HUES48 (cell line): Measurements from ENCODE around the gene GABBR1.

ENCODE experiments used
- H3K27ac ChIP-seq: one replicate; pipeline ENCODE4 v1.7.0; 2013; ENCODE audit warnings: low read depth, low read length, inconsistent platforms
- H3K27me3 ChIP-seq: 2 replicates; pipeline ENCODE4 v1.6.1; 2013; ENCODE audit warnings: mild to moderate bottlenecking, low read length; ENCODE audit not compliant: control insufficient read depth, insufficient read depth
- H3K36me3 ChIP-seq: 2 replicates; pipeline ENCODE4 v1.6.1; 2013; ENCODE audit warnings: low read length; ENCODE audit not compliant: control insufficient read depth, insufficient read depth
- H3K4me1 ChIP-seq: 2 replicates; pipeline ENCODE4 v1.6.1; 2013; ENCODE audit warnings: mild to moderate bottlenecking, low read length; ENCODE audit not compliant: control insufficient read depth, insufficient read depth
- H3K4me3 ChIP-seq: 2 replicates; pipeline ENCODE4 v1.5.1; 2013; ENCODE audit warnings: mild to moderate bottlenecking, low read depth, low read length
- H3K9ac ChIP-seq: 2 replicates; pipeline ENCODE4 v1.6.1; 2013; ENCODE audit warnings: mild to moderate bottlenecking, low read depth, low read length, moderate library complexity
- H3K9me3 ChIP-seq: 2 replicates; pipeline ENCODE4 v1.6.1; 2013; ENCODE audit warnings: low read length; ENCODE audit not compliant: control insufficient read depth, insufficient read depth

Gene GABBR1

DNA sequence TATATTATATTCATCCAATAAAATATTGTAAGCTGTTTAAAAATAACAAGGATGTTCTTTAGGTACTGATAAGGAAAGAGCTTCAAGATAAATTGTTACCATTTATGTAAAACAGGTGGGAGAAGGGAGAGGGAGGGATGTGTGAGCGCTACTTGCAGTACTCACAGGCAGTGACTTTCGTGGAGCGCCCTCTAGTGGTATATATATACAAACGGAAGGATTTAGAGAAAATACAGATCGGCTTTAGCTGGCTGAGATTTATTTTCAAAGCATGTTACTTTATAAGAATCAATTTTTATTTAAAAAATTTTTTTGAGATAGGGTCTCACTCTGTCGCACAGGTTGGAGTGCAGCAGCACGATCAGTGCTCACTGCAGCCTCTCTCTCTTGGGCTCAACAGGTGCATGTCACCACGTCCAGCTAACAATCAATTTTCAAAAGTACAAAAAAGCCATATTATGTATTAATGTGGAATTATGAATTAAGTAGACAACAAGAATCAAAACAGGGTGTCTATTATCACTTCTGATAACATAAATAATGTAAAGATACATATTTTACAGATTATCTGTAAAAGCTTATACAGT is 20.6 kb upstream of the GABBR1 start:
- no peak overlapping the region for H3K4me3 ChIP-seq
- H3K4me1 ChIP-seq = peaks cover 28% of the 10 kb centered on the region
- no peaks in the 10 kb centered on the region for H3K9me3 ChIP-seq
- no peak overlapping the region for H3K9ac ChIP-seq
- no peak overlapping the region for H3K27ac ChIP-seq
- H3K36me3 ChIP-seq = no peaks in the 10 kb centered on the region
- no peaks in the 10 kb centered on the region for H3K27me3 ChIP-seq

DNA sequence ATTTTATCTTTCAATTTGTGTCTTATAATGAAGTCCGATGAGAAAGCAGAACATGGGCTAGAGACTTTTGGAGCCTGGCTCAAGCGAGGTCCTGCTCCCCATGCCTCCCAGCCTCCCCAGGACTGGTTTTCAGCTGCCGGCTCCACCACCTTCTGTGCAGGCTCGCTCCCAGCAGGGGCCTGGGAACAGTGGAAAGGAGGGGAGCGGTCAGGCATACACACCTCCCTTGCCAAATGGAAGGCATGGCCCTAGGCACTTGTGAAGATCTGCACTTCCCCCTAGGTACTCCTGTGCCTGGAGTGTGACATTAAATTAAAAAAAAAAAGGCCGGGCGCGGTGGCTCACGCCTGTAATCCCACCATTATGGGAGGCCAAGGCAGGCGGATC is 19.2 kb upstream of the GABBR1 start:
- H3K36me3 ChIP-seq = no peaks in the 10 kb centered on the region
- H3K27me3 ChIP-seq = no peaks in the 10 kb centered on the region
- H3K4me3 ChIP-seq = no peak overlapping the region
- no peak overlapping the region for H3K9ac ChIP-seq
- no peaks in the 10 kb centered on the region for H3K9me3 ChIP-seq
- H3K27ac ChIP-seq = peak overlapping the region; percentile 15
- peaks cover 33% of the 10 kb centered on the region for H3K4me1 ChIP-seq

DNA sequence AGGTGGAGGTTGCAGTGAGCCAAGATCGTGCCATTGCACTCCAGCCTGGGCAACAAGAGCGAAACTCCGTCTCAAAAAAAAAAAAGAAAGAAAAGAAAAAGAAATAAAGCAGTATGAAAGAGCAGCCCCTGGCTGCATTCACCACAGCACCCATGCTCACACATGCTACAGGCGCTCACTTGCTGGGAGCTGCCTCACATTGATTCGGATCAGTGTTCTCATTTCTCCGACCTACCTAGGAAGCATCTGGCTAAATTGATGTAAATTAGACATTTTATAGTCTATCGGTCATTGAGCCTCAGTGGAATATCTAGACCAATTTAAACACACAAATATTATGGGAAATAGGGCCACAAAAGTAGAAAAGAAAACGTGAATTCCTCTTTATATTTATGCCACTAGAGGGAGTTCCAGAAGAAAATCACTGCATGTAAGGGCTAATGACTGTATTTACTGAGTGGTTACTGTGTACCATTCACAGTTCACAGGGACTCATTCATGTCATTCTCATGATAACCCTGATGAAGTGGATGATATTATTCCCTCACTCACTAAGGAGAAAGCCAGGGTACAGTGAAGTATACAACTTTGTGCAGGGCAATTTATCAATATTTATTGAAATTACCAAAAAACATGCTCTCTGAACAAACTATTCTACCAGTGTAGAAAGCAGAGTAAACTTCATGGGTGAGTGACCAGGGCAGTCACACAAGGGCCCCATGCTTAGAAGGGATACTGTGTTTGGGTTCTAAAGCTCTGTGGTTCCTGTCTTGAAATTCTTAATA is 18.6 kb upstream of the GABBR1 start:
- peaks cover 30% of the 10 kb centered on the region for H3K4me1 ChIP-seq
- no peaks in the 10 kb centered on the region for H3K9me3 ChIP-seq
- H3K4me3 ChIP-seq = no peak overlapping the region
- peak overlapping the region; percentile 15 for H3K27ac ChIP-seq
- H3K27me3 ChIP-seq = no peaks in the 10 kb centered on the region
- no peak overlapping the region for H3K9ac ChIP-seq
- H3K36me3 ChIP-seq = no peaks in the 10 kb centered on the region

DNA sequence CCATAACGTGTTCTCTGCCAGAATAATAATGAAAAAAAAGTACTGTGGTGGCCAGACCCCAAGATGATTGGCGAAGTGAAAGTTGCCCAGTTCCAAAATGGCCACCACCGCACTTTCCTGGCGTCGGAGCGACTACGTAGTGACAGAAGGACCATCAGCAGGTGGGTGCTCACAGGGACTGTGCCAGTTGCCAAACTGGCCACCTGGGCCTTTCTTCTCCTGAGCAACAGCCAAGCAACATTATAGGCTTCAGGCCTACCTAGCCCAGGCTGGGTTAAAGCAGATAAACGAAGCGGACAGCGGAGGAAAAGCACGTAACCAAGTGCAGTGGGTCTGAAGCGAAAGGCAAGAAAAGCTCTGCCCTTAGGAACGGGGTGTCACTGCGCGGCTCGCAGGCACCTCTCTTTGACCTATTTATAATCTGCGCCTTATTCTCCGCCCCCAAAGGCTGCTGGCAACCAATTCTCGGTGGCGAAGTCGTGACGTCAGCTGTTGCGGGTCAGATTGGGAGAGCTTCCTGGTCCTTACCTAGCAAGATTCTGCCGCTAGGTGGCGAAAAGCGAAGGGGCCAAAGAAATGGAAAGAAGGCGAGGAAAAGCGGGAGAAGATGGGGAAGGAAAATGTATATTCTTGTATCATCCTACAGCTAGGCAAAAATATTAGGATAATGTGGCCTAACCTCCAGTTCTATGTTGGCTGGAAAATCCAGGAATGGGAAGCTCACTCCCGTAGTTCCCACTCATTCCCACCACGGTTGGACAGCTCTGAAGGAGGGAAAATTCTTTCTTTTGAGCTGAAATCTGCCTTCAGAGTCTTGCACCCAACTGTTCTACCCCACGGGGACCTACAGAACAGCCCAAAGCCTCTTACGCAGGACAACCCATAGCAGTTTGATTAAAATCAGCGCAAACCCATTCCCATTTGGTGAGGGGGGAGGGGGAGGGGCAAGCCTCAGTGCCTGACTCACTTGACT is 17.0 kb upstream of the GABBR1 start:
- Histone ChIP-seq H3K9ac (no peak overlapping the region; the same call in 1 of the 2 replicates), H3K36me3 (no peaks in the 10 kb centered on the region), H3K4me1 (peaks cover 24% of the 10 kb centered on the region), H3K4me3 (peak overlapping the region; percentile 56), H3K27me3 (no peaks in the 10 kb centered on the region), H3K9me3 (no peaks in the 10 kb centered on the region), H3K27ac (peak overlapping the region; percentile 80)

DNA sequence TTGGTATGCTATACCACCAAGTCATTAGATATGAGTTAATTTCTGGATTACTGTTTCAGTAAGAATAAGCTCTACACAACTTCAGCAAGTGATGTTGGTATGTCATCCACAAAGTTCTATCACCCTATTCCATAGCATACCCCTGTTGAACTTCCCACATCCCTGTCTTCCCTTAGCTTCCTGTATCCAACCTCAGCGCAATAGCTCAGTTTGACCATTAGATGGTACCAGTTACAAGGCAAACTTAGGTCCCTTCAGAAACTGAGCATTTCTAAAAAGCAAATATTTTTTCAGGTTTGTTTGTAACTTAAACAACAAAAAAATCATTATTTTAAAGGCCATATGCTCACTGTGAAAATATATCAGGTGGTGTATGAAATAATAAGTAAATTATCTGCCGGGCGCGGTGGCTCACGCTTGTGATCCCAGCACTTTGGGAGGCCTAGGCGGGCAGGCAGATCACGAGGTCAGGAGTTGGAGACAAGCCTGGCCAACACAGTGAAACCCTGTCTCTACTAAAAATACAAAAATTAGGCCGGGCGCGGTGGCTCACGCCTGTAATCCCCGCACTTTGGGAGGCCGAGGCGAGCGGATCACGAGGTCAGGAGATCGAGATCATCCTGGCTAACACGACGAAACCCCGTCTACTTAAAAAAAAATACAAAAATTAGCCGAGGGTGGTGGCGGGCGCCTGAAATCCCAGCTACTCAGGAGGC is 15.1 kb upstream of the GABBR1 start:
- Histone ChIP-seq H3K9ac (no peak overlapping the region), H3K4me3 (no peak overlapping the region), H3K4me1 (peaks cover 24% of the 10 kb centered on the region), H3K36me3 (no peaks in the 10 kb centered on the region), H3K27ac (no peak overlapping the region), H3K9me3 (no peaks in the 10 kb centered on the region), H3K27me3 (no peaks in the 10 kb centered on the region)

DNA sequence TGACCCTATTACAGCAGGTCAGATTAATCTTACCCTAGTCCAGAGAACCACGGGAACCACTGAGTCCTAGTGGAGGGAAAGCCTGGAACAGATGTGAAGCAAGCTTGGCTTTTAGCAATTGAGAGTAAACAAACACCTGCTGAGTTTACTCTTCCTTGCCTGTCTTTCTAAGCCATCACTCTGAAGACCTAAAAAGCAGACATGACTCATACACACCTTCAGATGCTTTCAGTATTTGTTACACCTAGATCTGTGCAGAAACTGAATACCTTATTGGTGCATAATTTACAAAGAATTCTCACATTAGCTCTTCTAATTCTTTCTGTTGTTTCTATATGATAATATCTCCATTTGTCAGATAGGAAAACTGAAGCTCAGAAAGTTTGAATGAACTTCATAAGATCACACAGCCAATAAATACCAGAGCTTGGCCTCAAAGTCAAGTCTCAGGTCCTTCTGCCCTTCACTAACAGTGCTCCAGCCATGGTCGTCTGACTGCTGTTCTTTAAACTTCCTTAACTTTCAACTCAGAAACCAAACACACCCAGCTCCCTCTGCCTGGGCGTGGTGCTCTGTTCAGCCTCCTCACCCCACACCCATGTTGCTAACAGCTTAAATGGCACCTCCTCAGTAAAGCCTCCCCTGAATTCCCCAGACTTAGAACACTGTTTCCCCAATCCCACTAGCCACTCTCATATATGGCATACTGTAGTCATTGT is 8.6 kb upstream of the GABBR1 start:
- Histone ChIP-seq H3K27me3 (no peaks in the 10 kb centered on the region), H3K9ac (no peak overlapping the region), H3K36me3 (no peaks in the 10 kb centered on the region), H3K4me3 (no peak overlapping the region), H3K4me1 (peaks cover 17% of the 10 kb centered on the region), H3K9me3 (no peaks in the 10 kb centered on the region), H3K27ac (peak overlapping the region; percentile 18)

DNA sequence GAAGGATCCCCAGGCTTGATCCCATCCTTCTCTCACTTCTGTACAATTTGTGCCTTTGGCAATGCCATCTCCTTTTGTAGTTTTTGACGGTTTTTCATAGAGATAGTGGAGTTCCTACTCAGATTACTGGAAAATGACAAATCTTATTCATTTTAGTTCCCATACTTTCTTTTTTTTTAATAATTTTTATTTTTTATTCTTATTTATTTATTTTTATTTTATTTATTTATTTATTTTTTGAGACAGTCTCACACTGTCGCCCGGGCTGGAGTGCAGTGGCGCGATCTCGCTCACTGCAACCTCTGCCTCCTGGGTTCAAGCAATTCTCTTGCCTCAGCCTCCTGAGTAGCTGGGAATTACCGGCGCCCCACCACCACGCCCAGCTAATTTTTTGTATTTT is 4.3 kb upstream of the GABBR1 start:
- no peak overlapping the region for H3K4me3 ChIP-seq
- no peaks in the 10 kb centered on the region for H3K27me3 ChIP-seq
- peaks cover 31% of the 10 kb centered on the region for H3K4me1 ChIP-seq
- H3K36me3 ChIP-seq = no peaks in the 10 kb centered on the region
- H3K9me3 ChIP-seq = no peaks in the 10 kb centered on the region
- no peak overlapping the region for H3K27ac ChIP-seq
- H3K9ac ChIP-seq = no peak overlapping the region

DNA sequence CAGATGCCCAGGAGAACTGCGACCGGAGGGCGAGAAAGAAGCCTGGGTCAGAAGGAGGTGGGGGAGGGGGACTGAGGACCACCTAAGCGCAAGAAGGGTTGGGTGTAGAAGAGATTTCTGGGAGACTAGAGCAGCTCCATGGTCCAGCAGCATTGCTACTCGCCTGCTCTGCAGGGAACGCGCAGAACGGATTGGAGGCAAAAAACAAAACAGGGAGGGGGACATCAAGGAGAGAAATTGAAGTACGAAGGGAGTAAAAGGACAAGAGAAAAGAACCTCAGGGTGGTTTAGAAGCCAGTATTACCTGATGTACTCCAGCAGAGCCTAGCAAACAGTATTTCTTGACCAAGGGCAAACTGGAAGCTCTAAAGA is 537 bp upstream of the GABBR1 start:
- Histone ChIP-seq H3K9me3 (no peaks in the 10 kb centered on the region), H3K9ac (peak overlapping the region; percentile 71), H3K27ac (peak overlapping the region; percentile 83), H3K4me1 (peaks cover 39% of the 10 kb centered on the region), H3K36me3 (no peaks in the 10 kb centered on the region), H3K4me3 (peak overlapping the region; percentile 90), H3K27me3 (no peaks in the 10 kb centered on the region)

DNA sequence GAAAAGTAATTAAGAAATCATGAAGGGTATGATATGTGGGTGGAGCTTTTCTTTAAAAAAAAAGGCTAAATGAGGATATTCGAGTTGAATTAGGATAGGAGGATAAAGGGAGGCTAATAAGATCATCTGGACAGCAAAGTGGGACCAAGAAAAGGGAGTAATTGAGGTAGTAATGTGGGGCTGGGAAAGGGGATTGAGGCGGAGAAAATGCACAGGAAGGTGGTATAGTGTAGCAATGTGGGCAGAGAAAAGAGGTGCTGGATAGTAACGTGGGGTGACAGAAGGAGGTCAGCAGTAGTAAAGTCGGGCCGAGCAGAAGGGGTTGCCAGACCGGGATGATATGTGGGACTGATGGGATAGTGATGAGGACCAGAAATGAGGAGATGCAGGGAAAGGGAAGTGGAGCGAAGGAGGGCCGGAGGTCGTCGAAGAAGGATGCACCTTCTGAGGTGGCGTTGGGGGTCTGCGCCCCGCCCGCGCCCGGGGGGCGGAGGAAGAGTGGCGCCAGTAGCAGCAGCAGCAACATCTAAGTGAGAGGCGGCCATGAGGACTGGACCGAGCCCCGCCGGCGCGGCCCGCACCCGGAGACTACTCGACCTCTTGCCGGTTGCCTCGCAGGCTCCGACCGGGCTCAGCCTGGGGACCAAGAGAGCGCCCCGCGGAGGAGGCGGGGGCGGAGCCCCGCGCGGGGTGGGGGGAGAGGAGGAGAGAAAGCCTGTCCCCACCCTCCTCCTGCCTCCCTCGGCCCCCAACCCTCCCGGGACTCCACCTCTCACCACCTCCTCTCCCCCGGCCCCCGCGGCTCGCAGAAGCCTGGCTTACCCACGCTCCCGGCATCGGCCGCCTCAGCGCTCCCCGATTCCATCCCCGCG is 887 bp downstream of the GABBR1 start:
- H3K9ac ChIP-seq = 0 out of 2 replicates have a peak overlapping the region, but pooled peaks have one; percentile 27
- peaks cover 39% of the 10 kb centered on the region for H3K4me1 ChIP-seq
- peak overlapping the region; percentile 83 for H3K27ac ChIP-seq
- no peaks in the 10 kb centered on the region for H3K36me3 ChIP-seq
- H3K9me3 ChIP-seq = no peaks in the 10 kb centered on the region
- peak overlapping the region; percentile 90 for H3K4me3 ChIP-seq
- H3K27me3 ChIP-seq = no peaks in the 10 kb centered on the region
